Embryonic facial prominence (tissue), 1 donor: Measurements from ENCODE around the gene TCEA2.
"Not testable (repeated sequence)": the region's sequence is repeated elsewhere in the genome, so short reads cannot be mapped to it uniquely, and the experiment has no call there.

Experiments used
- DNase-seq: peaks from one replicate; pipeline ENCODE4 v3.0.0-alpha.2; 2016; ENCODE audit errors: extremely low spot score

TCEA2 gene

DNA sequence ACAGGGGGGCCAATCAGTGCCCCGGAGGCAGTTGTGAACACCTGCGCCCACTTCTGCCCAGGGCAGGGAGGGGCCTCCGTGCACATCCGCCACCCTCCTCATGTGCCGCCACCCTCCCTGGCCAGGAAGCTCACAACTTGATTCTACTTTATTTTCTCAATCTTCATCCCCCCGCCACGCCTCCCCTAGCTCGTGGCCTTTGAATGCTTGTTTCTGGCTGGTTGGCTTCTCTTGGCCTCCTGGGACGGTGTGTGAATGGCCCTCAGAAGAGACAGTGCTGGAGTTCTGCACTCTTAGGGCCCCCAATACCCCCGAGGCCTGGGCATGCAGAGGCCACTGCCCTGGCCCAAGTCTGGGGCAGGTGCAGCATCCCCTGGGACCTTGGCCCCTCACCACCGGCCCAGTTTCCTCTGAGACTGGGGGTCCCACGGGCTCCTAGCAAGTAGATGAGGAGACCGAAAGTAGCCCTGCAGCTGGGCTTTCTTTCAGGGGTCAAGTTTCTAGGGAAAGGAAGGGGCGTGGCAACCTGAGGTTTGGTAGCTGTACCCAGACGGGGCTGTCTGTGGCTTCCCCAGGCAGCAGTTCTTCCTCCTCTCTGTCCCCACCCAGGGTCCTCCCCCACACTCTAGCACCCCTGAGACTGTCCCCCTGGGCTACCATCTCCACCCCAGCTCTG lies 15.0 kb downstream of the TCEA2 start:
- DNase-seq, result no peak

DNA sequence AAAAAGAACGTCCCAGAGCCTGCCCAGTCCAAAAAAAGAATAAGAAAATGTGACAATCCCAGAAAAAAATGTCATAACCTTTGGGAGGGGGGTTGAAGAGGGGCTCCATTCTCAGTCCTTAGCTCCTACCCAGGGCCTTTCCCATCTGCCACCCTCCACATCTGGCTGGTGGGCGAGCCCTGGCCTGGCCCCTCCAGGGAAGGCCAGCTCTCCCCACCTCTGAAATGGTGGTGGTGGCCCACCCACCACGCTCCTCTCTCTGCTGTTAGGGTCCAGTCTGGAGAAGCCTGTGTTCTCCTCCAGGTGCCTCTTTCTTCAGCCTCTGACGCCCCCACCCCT lies 15.9 kb downstream of the TCEA2 start:
- no peak for DNase-seq

DNA sequence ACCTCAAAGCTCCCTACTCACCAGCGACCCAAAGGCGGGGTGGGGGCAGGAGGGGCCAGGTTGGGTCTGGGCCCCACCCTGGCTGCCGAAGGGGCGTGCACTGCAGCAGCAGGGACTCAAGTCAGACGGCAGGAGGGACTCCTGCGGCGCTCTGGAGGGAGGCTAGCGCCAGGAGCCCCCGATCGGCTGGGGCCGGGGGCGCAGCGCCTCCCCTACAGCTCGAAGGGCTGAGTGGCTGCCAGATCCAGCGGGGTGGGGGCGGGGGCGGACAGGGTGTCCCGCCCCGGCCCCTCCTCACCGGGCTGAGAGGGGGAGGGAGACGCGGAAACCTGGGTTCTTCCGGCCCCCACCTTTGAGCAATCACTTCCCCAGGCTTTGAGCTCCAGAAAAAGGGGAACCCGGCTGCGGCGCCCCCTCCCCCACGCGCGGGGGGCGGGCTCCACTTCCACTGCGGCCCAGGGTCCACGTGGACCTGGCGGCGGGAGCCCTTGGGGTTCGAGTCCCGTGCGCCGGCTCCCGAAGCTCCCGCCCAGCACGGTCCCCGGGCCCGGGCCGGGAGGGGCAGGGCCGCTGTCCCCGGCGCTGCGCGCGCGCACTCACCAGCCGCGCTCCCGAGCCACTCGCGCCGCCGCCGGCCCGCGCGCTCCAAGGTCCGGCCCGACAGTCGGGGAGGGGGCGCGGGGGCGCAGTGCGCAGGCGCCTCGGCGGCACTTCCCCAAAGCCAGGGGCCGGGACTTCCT lies 16.4 kb downstream of the TCEA2 start, which contains the start of gene RGS19:
Gene RGS19 (minus strand): TSS at position 246 of the 740 bp plus-strand sequence. CDS start 2,632 bp downstream, outside the sequence.
- DNase-seq, result no peak

DNA sequence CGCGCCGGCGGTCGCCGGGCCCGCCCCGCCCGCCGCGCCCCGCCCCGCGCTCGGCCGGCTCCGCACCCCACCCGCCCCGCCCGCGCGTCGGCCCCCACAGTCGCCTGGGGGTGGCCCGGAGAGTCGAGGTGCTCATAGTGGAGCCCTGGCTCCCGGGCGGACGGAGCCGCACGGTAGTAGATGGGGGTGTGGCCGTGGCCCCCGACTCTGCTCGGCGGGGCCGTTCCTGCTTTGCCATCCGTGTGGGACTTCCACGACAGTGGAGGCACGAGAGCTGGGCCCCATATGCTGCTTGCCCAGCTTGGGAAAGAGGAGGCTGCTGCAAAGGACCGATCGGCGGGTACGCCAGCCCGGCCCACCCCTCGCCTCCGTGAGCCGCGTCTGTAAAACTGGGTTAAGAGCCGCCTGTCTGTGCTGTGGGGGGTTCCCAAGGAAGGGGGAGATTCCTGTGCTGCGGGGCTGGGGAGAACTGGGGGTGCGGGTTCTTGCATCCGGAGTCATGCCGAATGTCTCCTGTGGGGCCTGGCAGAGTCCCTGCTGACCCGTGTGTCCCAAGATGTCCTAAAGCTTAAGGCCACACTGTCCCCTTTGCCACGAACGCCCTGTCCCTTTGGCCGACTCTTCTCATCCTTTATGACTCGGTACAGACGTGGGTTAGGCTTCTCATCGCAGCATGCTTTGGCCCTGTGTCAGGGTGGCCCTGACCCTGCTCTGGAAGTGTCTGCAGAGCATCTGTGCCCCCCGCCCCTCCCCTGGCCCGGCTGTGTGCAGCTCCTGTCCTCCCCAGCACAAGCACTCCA lies 17.2 kb downstream of the TCEA2 start, which contains the start of gene OPRL1:
Gene OPRL1 (plus strand): TSS at position 70 of the 800 bp plus-strand sequence. CDS start 12,639 bp downstream, outside the sequence.
- no peak for DNase-seq

DNA sequence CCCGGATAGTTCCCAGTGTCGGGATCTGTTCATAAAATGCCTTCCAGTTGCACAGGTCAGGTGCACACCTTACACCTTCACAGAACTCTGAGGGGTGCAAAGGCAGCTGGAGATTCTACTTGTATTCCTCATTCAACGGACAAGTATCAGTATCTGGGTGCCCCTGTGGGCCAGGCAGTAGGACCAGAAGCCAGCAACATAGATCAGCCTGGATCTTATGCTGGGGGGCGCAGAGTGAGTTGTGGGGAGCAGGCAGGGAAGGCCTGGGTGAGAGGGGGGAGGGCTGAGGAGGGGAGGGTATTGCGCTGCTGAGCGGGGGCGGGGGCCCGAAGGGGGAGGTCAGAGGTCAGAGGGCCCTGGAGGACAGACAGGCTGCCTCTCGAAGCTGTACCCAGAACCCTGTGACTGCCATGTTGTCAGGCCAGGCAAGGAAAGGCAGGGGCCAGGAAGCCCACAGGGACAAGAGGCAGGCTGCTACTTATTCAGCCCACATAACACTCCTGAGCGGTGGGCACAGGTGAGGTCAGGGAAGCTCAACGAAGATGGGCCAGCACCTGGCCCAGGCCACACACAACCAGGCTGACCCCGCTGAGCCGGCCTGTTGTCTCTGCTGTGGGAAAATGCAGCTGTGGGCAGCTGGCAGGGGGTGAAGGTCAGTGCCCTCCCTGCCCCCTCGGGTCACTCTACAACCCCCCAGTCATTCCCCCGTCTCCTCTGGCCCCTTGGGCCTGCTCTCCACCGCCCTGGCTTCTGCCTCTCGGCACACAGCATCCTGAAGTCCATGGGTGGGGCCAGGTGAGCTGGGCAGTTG lies 18.0 kb downstream of the TCEA2 start:
- no peak for DNase-seq

DNA sequence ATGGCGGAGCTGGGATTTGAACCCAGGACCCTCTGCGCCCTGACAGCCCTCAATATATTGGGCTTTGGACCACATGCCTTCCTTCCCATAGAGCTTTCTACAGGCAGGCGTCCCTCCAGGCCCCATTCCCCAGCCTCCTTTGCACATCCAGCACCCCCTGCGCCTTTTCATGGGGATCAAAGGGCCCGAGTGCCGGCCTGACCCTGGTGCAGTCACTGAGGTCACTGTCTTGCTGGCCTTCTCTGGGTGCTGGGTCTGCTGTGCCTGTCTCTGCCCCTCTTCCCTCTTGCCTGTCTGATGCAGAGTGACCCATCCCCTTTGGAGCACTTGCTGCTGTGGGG lies 18.6 kb downstream of the TCEA2 start:
- no peak for DNase-seq

- no peak for DNase-seq
These were observed 19.2 kb downstream of the TCEA2 start for GRCh38 chr20:64082126-64082731.

DNA sequence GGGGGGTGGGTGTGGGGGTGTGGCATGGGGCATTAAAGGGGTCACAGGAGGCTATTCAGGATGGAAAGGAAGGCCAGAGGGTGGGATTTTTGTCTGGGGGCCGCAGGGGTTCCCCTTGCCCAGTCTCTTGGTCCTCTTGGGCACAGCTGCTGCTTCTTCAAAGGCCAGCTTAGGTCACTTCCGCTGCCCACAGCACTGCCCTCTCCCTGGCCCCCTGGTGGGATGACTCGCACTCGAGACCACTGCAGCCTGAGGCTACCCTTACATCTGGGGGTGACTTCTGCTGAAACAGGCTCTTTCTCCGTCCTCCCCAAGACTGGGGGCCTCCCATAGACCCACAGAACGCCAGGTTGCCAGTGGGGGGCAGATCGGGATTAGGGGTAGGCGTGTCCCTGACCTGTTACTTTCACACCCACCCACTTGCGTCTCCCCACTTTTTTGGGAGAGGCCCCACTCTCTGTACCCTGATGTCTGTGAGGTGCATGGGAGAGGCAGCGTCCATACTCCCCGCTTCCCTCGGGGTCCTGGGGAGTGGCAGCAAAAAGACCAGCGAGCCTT lies 19.9 kb downstream of the TCEA2 start:
- no peak for DNase-seq

DNA sequence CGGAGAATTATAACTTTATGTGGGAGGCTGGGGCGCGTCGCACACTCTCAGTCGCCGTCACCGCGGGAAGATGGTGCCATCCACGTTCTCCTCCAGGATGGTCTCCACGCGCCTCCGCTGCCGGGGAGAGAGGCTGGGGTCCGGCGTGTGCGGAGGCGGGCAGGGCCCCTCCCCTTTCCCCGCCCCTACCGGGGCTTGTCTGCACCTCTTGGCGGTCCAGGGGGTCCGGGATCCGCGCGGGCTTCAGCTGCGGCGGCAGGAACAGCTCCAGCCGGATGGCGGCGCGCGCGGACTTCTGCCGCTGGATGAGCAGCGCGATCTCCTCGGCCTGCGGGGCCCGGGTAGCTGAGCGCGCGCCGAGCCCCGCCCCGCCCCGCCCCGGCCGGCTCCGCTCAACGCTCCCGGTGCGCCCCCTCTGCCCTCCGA lies 20.4 kb downstream of the TCEA2 start:
- DNase-seq, result no peak

GRCh38 chr20:64083804-64084684 lies 21.0 kb downstream of the TCEA2 start, which contains the start of gene LKAAEAR1:
Gene LKAAEAR1, minus strand, starts transcription at chr20:64084398. Its CDS starts 179 bp downstream, at chr20:64084219.
- DNase-seq, result no peak

- DNase-seq, result no peak
These were observed 21.7 kb downstream of the TCEA2 start for GRCh38 chr20:64084685-64085152.

GRCh38 chr20:64086801-64087200 lies 23.8 kb downstream of the TCEA2 start:
- no peak for DNase-seq

DNA sequence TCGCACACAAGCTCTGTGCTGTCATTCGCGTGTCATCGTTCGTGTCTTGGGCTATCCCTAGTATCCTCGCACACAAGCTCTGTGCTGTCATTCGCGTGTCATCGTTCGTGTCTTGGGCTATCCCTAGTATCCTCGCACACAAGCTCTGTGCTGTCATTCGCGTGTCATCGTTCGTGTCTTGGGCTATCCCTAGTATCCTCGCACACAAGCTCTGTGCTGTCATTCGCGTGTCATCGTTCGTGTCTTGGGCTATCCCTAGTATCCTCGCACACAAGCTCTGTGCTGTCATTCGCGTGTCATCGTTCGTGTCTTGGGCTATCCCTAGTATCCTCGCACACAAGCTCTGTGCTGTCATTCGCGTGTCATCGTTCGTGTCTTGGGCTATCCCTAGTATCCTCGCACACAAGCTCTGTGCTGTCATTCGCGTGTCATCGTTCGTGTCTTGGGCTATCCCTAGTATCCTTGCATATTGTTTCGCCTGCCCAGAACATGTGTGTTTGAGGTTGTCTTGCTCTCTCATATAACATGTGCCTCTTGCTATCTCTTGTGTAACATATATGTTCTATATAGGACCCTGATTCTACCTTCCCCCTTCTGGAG lies 24.3 kb downstream of the TCEA2 start:
- not testable (repeated sequence) for DNase-seq

DNA sequence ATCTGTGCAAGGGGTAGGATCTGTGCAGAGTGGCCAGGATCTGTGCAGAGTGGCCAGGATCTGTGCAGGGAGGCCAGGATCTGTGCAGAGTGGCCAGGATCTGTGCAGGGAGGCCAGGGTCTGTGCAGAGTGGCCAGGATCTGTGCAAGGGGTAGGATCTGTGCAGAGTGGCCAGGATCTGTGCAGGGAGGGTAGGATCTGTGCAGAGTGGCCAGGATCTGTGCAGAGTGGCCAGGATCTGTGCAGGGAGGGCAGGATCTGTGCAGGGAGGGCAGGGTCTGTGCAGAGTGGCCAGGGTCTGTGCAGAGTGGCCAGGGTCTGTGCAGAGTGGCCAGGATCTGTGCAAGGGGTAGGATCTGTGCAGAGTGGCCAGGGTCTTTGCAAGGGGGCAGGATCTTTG lies 25.6 kb downstream of the TCEA2 start:
- DNase-seq, result not testable (repeated sequence)

- no peak for DNase-seq
These were observed 27.2 kb downstream of the TCEA2 start for GRCh38 chr20:64090165-64090564.

DNA sequence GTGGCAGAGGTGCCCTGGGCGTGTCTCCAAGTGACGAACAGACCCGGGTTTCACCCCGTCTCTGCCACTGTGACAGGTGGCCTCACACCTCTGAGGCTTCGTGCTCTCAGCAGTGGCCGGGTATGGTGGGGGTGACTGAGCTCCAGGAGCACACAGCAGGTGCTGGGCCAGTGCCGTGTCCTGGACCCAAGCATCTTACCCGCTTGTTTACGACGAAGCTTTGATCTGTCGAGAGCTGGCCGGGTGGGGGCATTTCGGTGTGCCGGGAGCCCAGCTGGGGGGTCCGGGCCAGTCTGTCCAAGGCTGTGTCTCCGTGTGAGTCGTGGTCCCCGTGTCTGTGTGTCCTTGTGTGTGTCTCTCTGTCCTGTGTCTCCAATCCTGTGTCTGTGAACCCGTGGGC lies 28.3 kb downstream of the TCEA2 start:
- DNase-seq, result no peak

- no peak for DNase-seq
These were observed 28.8 kb downstream of the TCEA2 start for GRCh38 chr20:64091770-64092169.

GRCh38 chr20:64092258-64093012 lies 29.4 kb downstream of the TCEA2 start:
- no peak for DNase-seq
